ENCODE results near the gene TRAK1.

DNA sequence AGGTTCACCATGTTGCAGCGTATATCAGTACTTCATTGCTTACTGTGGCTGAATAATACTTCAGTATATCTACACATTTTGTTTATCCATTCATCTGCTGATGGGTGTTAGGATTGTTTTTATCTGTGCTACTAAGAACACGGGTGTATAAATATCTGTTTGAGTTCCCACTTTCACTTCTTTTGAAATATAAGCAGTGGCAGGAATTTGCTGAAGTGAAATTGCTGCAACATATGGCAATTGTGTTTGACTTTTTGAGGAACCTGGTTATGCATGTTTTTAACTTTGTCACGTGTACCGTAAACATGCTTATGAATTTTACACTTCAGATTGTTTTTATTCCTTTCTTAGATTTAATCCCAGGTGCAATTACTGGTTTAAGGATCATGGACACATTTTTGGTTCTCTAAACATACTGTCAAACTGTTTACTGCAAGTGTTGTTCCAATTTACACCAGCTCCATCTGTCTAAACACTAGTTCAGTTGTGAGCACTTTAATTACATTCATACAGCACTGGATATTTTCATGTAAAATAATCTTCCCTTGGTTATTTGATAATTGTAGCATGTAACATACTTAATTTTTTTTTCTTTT lies 23.1 kb downstream of the TRAK1 start:
- TF ChIP-seq TAF1 (IDR thresholded peaks at IDR 0.05; ENCODE audit: low read depth, low read length) (no peak), POLR2A (IDR thresholded peaks at IDR 0.05; ENCODE audit: low read depth, low read length) (no peak), POLR2AphosphoS5 (IDR thresholded peaks at IDR 0.05; ENCODE audit: low read depth, low read length) (no peak), POU2F2 (IDR thresholded peaks at IDR 0.05; ENCODE audit: low read depth, low read length) (no peak)

Data from GM12891 (cell line).